Retina (tissue), 1 donor: ENCODE results near the gene USO1.
"Not testable (repeated sequence)": the region's sequence is repeated elsewhere in the genome, so short reads cannot be mapped to it uniquely, and the experiment has no call there.

Source experiments
- DNase-seq: peaks from one replicate; pipeline ENCODE4 v3.0.0-alpha.2; 2016

USO1 gene

DNA sequence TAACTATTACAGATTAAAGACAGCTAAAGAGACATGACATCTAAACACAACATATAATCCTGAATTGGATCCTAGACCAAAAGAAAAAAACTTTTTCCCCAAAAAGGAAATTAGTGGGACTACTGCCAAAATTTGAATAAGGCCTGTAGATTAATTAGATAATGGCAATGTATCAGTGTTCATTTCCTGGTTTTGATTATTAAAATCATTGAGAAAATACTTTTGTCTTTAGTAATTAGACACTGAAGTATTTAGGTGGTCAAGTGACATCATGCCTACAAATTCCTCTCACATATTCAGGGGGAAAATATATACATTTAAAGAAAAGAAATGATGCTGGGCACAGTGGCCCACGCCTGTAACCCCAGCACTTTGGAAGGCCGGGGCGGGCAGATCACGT lies 10.4 kb upstream of the USO1 start:
- DNase-seq: no peak

GRCh38 chr4:75714704-75715103 lies 9.7 kb upstream of the USO1 start:
- no peak for DNase-seq

GRCh38 chr4:75715105-75715799 lies 9.1 kb upstream of the USO1 start:
- DNase-seq: no peak

DNA sequence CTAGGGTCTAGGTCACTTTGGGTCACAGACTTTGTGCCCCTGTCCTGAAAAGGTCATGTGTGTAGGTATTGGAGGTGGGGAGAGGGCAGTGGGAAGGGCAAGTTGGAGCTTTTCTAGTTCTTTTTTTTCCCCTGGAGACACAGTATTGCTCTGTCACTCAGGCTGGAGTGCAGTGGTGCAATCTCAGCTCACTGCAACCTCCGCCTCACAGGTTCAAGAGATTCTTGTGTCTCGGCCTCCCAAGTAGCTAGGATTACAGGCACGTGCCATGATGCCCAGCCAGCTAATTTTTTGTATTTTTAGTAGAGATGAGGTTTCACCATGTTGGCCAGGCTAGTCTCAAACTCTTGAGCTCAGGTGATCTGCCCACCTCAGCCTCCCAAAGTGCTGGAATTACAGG lies 8.3 kb upstream of the USO1 start:
- not testable (repeated sequence) for DNase-seq

DNA sequence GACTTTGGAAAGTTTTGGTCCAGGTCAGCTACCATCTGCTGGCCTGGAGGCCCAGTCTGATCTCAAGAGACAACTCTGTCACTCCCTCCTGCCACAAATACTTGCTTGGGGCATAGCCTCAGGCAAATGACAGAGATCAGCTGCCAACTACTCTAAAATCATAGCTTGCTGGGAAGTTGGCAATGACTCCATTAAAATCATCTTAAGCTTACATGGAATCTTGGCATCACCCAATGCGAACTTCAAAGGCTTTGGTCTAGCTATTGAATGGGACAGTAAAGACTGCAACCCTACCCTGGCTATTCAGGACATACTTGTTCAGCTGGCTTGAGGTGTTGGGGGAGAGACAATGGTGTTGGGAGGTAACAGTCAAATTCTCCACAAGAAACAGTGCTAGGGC lies 7.0 kb upstream of the USO1 start:
- DNase-seq: no peak

GRCh38 chr4:75718529-75718928 lies 5.8 kb upstream of the USO1 start:
- DNase-seq: no peak

GRCh38 chr4:75722417-75722816 lies 2.0 kb upstream of the USO1 start:
- DNase-seq: no peak

GRCh38 chr4:75723163-75724065 lies 963 bp upstream of the USO1 start:
- DNase-seq: peak; percentile 20

DNA sequence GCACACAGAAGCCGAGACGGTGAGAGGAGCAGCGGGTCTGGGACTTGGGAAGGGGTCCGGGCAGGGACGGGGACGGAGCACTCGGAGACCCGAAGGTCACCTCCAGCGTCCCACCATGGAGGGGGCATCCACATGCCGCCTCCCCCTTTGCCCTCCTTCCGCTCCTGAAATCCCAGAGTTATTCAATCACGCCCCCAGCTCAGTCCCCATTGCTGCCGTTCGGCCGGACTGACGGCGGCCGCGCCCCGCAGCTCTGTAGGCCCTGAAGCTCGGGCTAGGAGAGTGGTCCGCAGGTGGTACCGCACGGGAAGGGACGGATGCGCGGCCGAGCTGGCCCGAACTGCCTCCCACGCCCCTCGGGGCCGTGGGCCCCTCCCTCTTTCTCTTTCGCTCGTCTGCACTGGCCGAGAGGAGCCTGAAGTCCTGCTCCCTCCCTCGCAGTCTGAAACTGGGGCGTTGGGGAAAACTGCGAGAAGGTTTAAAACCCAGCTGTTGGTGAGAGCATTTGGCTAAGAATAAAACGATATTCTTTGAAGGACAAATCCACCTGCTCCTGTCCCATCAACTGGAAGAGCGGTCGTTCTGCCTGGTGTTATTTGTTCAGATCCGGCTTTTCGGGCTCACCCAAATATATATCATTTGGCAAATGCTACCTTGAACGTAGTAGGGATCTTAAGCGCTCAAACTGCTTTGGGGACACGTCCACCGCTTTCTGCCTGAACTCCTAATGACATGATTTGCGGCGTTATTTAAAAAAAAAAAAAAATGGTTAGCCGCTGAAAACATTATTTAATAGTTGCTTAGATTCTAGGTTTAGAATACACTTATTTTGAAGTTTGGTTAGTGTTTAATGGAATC lies 719 bp downstream of the USO1 start:
- DNase-seq: peak; percentile 91

- DNase-seq: not testable (repeated sequence)
Measured at GRCh38 chr4:75725942-75726538, 1.7 kb downstream of the USO1 start.

- DNase-seq: no peak
Measured at GRCh38 chr4:75726577-75726976, 2.2 kb downstream of the USO1 start.

DNA sequence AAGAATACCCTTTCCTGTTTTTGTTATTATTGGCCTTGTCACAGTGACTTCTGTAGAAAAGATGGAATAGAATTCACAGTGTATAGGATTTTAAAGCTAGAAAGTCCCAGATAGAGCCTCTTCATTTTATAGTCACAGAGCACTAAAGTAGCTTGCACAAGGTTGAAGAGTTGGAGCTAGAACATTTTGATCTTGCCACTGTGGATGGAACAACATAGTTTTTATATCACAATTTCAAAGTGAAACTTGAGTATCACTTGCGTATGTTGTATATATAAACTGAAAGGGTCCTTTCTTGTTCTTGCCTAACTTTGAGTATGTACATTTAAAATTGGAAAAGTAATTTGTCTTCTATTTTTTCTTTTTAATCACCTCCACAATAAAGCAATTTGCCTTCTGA lies 2.7 kb downstream of the USO1 start:
- no peak for DNase-seq

GRCh38 chr4:75729836-75730235 lies 5.5 kb downstream of the USO1 start:
- DNase-seq: no peak

DNA sequence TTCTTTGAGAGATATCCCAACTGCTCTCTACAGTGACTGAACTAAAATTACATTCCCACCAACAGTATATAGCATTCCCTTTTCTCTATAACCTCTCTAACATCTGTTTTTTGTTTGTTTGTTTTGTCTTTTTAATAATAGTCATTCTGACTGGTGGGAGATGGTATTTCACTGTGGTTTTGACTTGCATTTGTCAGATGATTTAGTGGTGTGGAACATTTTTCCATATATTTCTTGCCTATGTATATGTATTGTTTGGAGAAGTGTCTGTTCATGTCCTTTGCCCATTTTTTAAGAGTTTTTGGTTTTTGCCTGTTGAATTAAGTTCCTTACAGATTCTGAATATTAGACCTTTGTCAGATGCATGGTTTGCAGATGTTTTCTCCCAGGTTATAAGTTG lies 9.0 kb downstream of the USO1 start:
- DNase-seq: no peak

GRCh38 chr4:75735525-75735924 lies 11.1 kb downstream of the USO1 start:
- no peak for DNase-seq

DNA sequence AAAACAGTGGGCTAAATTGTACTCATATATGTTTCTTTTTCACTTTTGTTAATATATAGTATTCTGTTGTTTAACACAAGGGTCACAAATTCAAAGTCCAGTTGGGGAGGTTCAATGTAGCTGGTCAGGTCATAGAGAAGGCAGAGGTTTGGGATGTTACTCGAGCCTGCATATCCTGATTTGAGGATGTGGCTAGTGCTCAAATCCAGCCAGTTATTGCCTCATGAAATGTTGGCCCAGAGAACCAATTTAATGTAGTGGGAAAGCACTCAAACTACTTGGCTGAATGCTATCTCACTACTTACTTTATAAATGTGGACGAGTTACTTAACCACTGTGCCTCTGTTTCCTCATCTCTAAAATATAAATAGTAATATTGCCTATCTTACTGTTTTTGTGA lies 12.5 kb downstream of the USO1 start:
- no peak for DNase-seq

- DNase-seq: no peak
Measured at GRCh38 chr4:75737398-75737797, 13.0 kb downstream of the USO1 start.

GRCh38 chr4:75741027-75741426 lies 16.6 kb downstream of the USO1 start:
- no peak for DNase-seq

GRCh38 chr4:75742451-75742850 lies 18.1 kb downstream of the USO1 start:
- DNase-seq: no peak

GRCh38 chr4:75745161-75745560 lies 20.8 kb downstream of the USO1 start:
- no peak for DNase-seq

- DNase-seq: no peak
Measured at GRCh38 chr4:75745721-75746199, 21.4 kb downstream of the USO1 start.

DNA sequence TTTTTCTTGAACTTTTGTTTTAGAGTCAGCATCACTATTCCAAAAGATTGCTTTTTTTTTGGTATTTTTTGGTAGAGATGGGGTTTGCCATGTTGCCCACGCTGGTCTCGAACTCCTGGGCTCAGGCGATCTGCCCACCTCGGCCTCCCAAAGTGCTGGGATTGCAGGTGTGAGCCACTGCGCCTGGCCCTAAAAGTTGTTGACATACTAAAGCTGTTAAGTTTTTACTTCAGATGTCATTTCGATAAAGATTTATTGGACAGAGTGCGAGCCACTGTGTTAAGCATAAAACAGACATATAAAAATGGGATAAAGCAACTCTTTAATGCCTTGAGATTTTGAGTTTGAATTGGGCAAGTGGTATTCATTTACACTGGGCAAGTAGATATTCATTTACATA lies 28.3 kb downstream of the USO1 start:
- no peak for DNase-seq

DNA sequence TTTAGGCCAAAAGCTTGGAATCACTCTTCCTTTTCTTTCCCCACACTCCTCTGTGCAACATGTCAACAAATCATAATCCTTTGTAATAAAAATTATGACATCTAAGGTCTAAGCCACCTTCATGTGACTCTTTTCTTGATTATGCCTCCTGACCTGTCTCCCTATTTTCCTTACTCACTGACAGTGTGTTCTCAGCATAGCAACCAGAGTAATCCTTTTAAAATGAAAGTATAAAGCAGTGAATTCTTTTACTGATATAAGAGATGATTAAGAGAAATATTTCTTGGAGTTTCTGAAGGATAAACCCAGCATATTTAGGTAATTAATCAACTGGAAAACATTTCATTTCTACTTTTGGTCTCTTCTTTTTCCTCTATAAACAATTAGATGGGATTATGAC lies 44.7 kb downstream of the USO1 start:
- no peak for DNase-seq
